H9 (cell line): ENCODE data around the gene LRRC7. TPM values are rescaled to one million over a fixed set of nuclear protein-coding genes. Genes with fewer than 3 reads are reported as not detected.

Experiments
- DNase-seq: peaks from one replicate; pipeline ENCODE4 v3.0.0-alpha.2; 2017
- H2AFZ ChIP-seq: one replicate; pipeline ENCODE4 v1.6.1; 2013; ENCODE audit warnings: mild to moderate bottlenecking, low read length, control low read depth, moderate library complexity
- H2AK5ac ChIP-seq: 2 replicates; pipeline ENCODE4 v1.6.1; 2013; ENCODE audit warnings: low read length, control low read depth, mixed read lengths; ENCODE audit not compliant: insufficient read length
- H2BK120ac ChIP-seq: one replicate; pipeline ENCODE4 v1.6.1; 2013; ENCODE audit warnings: low read depth, mild to moderate bottlenecking, low read length, control low read depth, inconsistent platforms; ENCODE audit not compliant: poor library complexity, severe bottlenecking
- H2BK12ac ChIP-seq: 2 replicates; pipeline ENCODE4 v1.6.1; 2013; ENCODE audit warnings: low read length, control low read depth, mixed read lengths, low read depth; ENCODE audit not compliant: insufficient read length
- H2BK15ac ChIP-seq: 2 replicates; pipeline ENCODE4 v1.6.1; 2013; ENCODE audit warnings: low read depth, low read length, control low read depth
- H2BK20ac ChIP-seq: one replicate; pipeline ENCODE4 v1.6.1; 2013; ENCODE audit warnings: low read depth, mild to moderate bottlenecking, low read length, control low read depth, inconsistent platforms; ENCODE audit not compliant: poor library complexity, severe bottlenecking
- H2BK5ac ChIP-seq: 2 replicates; pipeline ENCODE4 v1.6.1; 2013; ENCODE audit warnings: low read length, control low read depth, mixed read lengths; ENCODE audit not compliant: insufficient read length
- H3K14ac ChIP-seq: 2 replicates; pipeline ENCODE4 v1.6.1; 2013; ENCODE audit warnings: low read length, control low read depth; ENCODE audit not compliant: insufficient read depth
- H3K18ac ChIP-seq: 2 replicates; pipeline ENCODE4 v1.6.1; 2013; ENCODE audit warnings: low read depth, mild to moderate bottlenecking, mixed read lengths, low read length, control low read depth; ENCODE audit not compliant: insufficient read length
- H3K23ac ChIP-seq: 2 replicates; pipeline ENCODE4 v1.6.1; 2013; ENCODE audit warnings: low read length, control low read depth, mixed read lengths, low read depth; ENCODE audit not compliant: insufficient read length
- H3K23me2 ChIP-seq: 2 replicates; pipeline ENCODE4 v1.6.1; 2013; ENCODE audit warnings: low read depth, mild to moderate bottlenecking, mixed read lengths, low read length, control low read depth; ENCODE audit not compliant: insufficient read length, poor library complexity, severe bottlenecking
- H3K27ac ChIP-seq: 2 replicates; pipeline ENCODE4 v1.5.1; 2013; ENCODE audit warnings: low read length, control low read depth, mixed read lengths, low read depth; ENCODE audit not compliant: insufficient read length
- H3K27me3 ChIP-seq: 2 replicates; pipeline ENCODE4 v1.6.1; 2013; ENCODE audit warnings: low read length, control low read depth, inconsistent platforms; ENCODE audit not compliant: insufficient read depth
- H3K4ac ChIP-seq: 2 replicates; pipeline ENCODE4 v1.6.1; 2013; ENCODE audit warnings: low read depth, mild to moderate bottlenecking, control low read depth, inconsistent platforms, low read length, moderate library complexity
- H3K4me1 ChIP-seq: 2 replicates; pipeline ENCODE4 v1.6.1; 2013; ENCODE audit warnings: low read length, control low read depth, inconsistent platforms; ENCODE audit not compliant: insufficient read depth
- H3K4me2 ChIP-seq: 2 replicates; pipeline ENCODE4 v1.6.1; 2013; ENCODE audit warnings: low read length, control low read depth, mixed read lengths; ENCODE audit not compliant: insufficient read length, insufficient read depth
- H3K56ac ChIP-seq: 2 replicates; pipeline ENCODE4 v1.6.1; 2013; ENCODE audit warnings: low read depth, mild to moderate bottlenecking, mixed read lengths, low read length, control low read depth; ENCODE audit not compliant: insufficient read length
- H3K79me1 ChIP-seq: 2 replicates; pipeline ENCODE4 v1.6.1; 2013; ENCODE audit warnings: low read depth, mild to moderate bottlenecking, moderate library complexity, low read length, control low read depth, inconsistent platforms; ENCODE audit not compliant: insufficient read depth, poor library complexity, severe bottlenecking
- H3K79me2 ChIP-seq: 2 replicates; pipeline ENCODE4 v1.6.1; 2013; ENCODE audit warnings: low read length, control low read depth, inconsistent platforms; ENCODE audit not compliant: insufficient read depth
- H3K9ac ChIP-seq: 2 replicates; pipeline ENCODE4 v1.6.1; 2013; ENCODE audit warnings: low read length, control low read depth, mixed read lengths; ENCODE audit not compliant: insufficient read length; ENCODE audit errors: extremely low read depth
- H3K9me3 ChIP-seq: one replicate; pipeline ENCODE4 v1.6.1; 2013; ENCODE audit warnings: low read depth, low read length, inconsistent platforms; ENCODE audit not compliant: control insufficient read depth
- H3T11ph ChIP-seq: one replicate; pipeline ENCODE4 v1.6.1; 2013; ENCODE audit warnings: mild to moderate bottlenecking, low read length, control low read depth, inconsistent platforms
- H4K20me1 ChIP-seq: one replicate; pipeline ENCODE4 v1.6.1; 2013; ENCODE audit not compliant: control insufficient read depth, insufficient read length, insufficient read depth
- H4K5ac ChIP-seq: 2 replicates; pipeline ENCODE4 v1.6.1; 2013; ENCODE audit warnings: low read depth, mild to moderate bottlenecking, mixed read lengths, low read length, control low read depth; ENCODE audit not compliant: insufficient read length
- H4K8ac ChIP-seq: replicated peaks from 2 replicates; pipeline ENCODE4 v1.6.1; 2013; ENCODE audit warnings: low read length, control low read depth, mixed read lengths, low read depth; ENCODE audit not compliant: insufficient read length
- H4K91ac ChIP-seq: 2 replicates; pipeline ENCODE4 v1.6.1; 2013; ENCODE audit warnings: low read depth, mild to moderate bottlenecking, moderate library complexity, mixed read lengths, low read length, control low read depth; ENCODE audit not compliant: insufficient read length
- H3K27ac Mint-ChIP-seq, 3 experiments: 2 replicates in 2 of 3; 3 replicates in 1 of 3; pipeline ENCODE4 v1.8.0; 2020 to 2021; ENCODE audit warnings: mixed read lengths in 3 of 3, mild to moderate bottlenecking in 1 of 3, moderate library complexity in 1 of 3
- H3K27me3 Mint-ChIP-seq: 2 replicates; pipeline ENCODE4 v1.8.0; 2021; ENCODE audit warnings: low read depth, mild to moderate bottlenecking, moderate library complexity, mixed read lengths
- H3K36me3 Mint-ChIP-seq, 3 experiments: 2 replicates in 2 of 3; 3 replicates in 1 of 3; pipeline ENCODE4 v1.8.0; 2020 to 2021; ENCODE audit warnings: low read depth in 3 of 3, mixed read lengths in 3 of 3; ENCODE audit not compliant: insufficient read depth in 1 of 3
- H3K4me1 Mint-ChIP-seq, 2 experiments: 2 replicates each; pipeline ENCODE4 v1.8.0; 2020; ENCODE audit warnings: mixed read lengths in 2 of 2
- H3K4me3 Mint-ChIP-seq, 2 experiments: 2 replicates in 1 of 2; 3 replicates in 1 of 2; pipeline ENCODE4 v1.8.0; 2020 to 2021; ENCODE audit warnings: mild to moderate bottlenecking in 2 of 2, mixed read lengths in 2 of 2, moderate library complexity in 1 of 2
- H3K9me3 Mint-ChIP-seq, 2 experiments: 2 replicates in 1 of 2; 3 replicates in 1 of 2; pipeline ENCODE4 v1.8.0; 2020; ENCODE audit warnings: mild to moderate bottlenecking in 2 of 2, mixed read lengths in 2 of 2, moderate library complexity in 1 of 2
- CTCF ChIP-seq: fragments of 200-600 bp; sonication (generic); conservative IDR thresholded peaks from 3 replicates; pipeline ENCODE4 v1.8.0; 2021; ENCODE audit warnings: antibody characterized with exemption, mild to moderate bottlenecking
- WGBS: extraction: QIAGEN DNeasy Blood & Tissue Kit; methylation state at CpG from one replicate; pipeline ENCODE4 v1.1.7; 2013; ENCODE audit warnings: missing lambda C conversion rate, low lambda C conversion rate, mixed read lengths; ENCODE audit not compliant: insufficient read length; ENCODE audit errors: extremely low coverage; 5-methylcytosine and 5-hydroxymethylcytosine counted together
- total RNA-seq: library from RNA; stranded (reverse); gene quantifications from 2 replicates; pipeline ENCODE4 v1.2.1, GENCODE V29; 2021

Gene LRRC7
- total RNA-seq, 1 experiment from 2014 or later, result not detected

DNA sequence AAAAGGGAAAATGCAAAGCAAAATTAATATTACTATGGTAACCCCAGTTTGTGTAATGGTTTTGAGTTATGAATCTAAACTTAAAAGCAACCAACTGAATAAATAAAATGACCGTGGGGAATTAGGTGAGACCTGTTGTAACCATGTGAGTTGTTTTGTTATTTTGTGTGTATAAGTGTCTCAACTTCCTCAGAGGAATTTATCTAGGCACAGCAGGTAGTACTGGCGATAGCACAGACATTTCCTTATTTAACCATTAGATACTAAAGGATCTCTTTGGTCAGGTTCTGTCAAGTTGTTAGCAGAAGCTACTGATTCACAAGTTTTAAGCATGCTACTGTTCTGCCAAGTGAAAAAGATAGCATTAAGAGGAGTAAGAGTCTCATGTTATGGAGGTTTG lies 39.3 kb upstream of the LRRC7 start:
- no peak overlapping the region for H2BK15ac ChIP-seq
- Mint-ChIP-seq H3K9me3 (no peaks in the 10 kb centered on the region), H3K27me3 (no peaks in the 10 kb centered on the region), H3K4me1 (no peaks in the 10 kb centered on the region), H3K4me3 (no peak overlapping the region), H3K36me3 (no peaks in the 10 kb centered on the region), H3K27ac (no peak overlapping the region)
- no peak overlapping the region for H4K8ac ChIP-seq
- no peak overlapping the region for H3K14ac ChIP-seq
- no peaks in the 10 kb centered on the region for H4K20me1 ChIP-seq
- no peak overlapping the region for H2BK5ac ChIP-seq
- WGBS, result no CpG with 5 or more reads among the region's 2 CpGs
- H3K4ac ChIP-seq, result no peak overlapping the region
- no peak overlapping the region for H2AFZ ChIP-seq
- no peak overlapping the region for H2AK5ac ChIP-seq
- no peak overlapping the region for H2BK120ac ChIP-seq
- TF ChIP-seq CTCF, result no peak
- no peak overlapping the region for H2BK20ac ChIP-seq
- H3K23ac ChIP-seq, result no peak overlapping the region
- no peaks in the 10 kb centered on the region for H3K9me3 ChIP-seq
- no peak overlapping the region for H3K9ac ChIP-seq
- H4K5ac ChIP-seq, result no peak overlapping the region
- no peak overlapping the region for H3T11ph ChIP-seq
- no peak overlapping the region for H3K18ac ChIP-seq
- H2BK12ac ChIP-seq, result no peak overlapping the region
- H3K4me2 ChIP-seq, result no peak overlapping the region
- H4K91ac ChIP-seq, result no peak overlapping the region
- no peak overlapping the region for H3K56ac ChIP-seq
- no peaks in the 10 kb centered on the region for H3K79me2 ChIP-seq
- H3K23me2 ChIP-seq, result no peaks in the 10 kb centered on the region
- no peak overlapping the region for H3K27ac ChIP-seq
- DNase-seq, result no peak
- H3K79me1 ChIP-seq, result no peaks in the 10 kb centered on the region
- no peaks in the 10 kb centered on the region for H3K4me1 ChIP-seq
- no peaks in the 10 kb centered on the region for H3K27me3 ChIP-seq
